ENCODE results near the gene PLXNA4.

PLXNA4 gene

DNA sequence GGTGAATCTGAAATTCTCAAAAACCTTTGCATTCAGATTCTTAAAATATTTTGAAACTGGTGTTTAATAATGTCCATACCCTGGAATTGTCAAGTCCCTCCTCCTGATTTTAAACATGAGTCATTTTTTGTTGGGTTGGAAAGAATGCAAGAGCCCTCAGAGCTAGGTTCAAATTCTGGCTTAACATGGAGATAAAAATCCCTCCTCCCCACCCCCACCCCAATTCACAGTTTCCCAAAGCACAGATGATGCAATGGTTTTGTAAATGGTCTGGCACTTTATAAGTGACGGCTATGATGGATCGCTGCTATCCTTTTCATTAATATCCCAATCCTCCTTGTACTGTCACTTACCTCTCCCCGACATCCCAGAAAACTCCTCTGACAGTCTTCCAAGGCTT is 332.8 kb downstream of the PLXNA4 start:
- CTCF ChIA-PET = interaction anchor here (0.9 to 1.8 kb wide), 3 partner anchors 8 to 337 kb away, joined by 3 to 7 read pairs (median 6); no protein-coding TSS in a partner anchor

DNA sequence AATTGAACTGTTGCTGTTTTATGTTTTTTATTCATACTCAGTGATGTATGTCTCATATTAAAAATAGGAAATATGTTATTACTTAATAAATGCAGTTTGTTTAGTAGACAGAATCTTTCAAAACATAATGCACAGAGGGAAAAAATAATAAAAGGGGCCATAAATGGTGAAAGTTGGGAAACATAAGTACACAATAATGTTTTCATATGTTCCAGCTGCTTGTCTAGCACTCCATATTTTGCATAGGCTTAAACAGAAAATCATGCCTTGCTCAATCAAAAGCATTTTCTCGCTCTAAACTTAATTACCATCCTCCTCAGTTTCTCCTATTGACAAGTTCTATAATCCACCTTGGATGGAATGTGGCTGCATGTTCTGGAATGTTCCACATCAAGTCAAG is 333.2 kb downstream of the PLXNA4 start:
- no peak for DNase-seq (ENCODE audit: extremely low spot score)
- ChIA-PET CTCF (interaction anchor here (1.7 kb wide), 1 partner anchor 8 kb away, joined by 6 read pairs; no protein-coding TSS in a partner anchor), POLR2A (no interaction called here)
- TF ChIP-seq, protein P1, sequence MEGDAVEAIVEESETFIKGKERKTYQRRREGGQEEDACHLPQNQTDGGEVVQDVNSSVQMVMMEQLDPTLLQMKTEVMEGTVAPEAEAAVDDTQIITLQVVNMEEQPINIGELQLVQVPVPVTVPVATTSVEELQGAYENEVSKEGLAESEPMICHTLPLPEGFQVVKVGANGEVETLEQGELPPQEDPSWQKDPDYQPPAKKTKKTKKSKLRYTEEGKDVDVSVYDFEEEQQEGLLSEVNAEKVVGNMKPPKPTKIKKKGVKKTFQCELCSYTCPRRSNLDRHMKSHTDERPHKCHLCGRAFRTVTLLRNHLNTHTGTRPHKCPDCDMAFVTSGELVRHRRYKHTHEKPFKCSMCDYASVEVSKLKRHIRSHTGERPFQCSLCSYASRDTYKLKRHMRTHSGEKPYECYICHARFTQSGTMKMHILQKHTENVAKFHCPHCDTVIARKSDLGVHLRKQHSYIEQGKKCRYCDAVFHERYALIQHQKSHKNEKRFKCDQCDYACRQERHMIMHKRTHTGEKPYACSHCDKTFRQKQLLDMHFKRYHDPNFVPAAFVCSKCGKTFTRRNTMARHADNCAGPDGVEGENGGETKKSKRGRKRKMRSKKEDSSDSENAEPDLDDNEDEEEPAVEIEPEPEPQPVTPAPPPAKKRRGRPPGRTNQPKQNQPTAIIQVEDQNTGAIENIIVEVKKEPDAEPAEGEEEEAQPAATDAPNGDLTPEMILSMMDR (IDR thresholded peaks at IDR 0.05; ENCODE audit: control extremely low read depth, extremely low read depth, low read depth, missing control alignments) = no peak

More for the DNA sequence above, 332.8 kb downstream of the PLXNA4 start:
- POLR2A ChIA-PET = no interaction called here
- TF ChIP-seq, protein P1 (IDR thresholded peaks at IDR 0.05; ENCODE audit: control extremely low read depth, extremely low read depth, low read depth, missing control alignments) = no peak
- no peak for DNase-seq (ENCODE audit: extremely low spot score)

DNA sequence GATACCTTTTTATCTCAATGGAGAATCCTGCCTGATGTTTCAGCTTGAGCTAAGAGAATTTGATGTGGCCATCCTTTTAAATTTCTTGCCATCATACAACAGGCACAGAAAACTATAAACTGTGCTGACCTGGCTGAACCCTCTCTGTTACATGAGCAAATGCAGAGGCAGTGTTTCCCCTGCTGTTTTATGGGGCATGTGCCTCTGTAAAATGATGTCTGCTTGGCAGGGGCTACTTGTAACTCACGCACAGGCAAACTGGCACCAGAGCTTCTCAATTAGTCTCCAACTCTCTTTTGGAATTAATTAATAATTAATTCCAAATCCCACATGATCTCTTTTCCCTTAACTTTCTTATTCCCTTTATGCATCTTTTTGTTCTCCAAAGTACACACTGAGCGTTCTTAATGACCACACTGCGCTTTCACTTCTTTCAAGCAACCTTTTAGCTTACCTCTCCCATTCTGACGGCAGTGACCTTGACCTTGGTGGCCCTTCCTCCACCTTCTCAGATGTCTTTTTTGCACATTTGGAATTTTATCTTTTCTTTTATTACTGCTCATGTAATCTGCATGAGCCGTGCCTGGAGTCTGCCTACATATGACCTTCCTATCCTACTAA is 334.0 kb downstream of the PLXNA4 start:
- POLR2A ChIA-PET = no interaction called here

DNA sequence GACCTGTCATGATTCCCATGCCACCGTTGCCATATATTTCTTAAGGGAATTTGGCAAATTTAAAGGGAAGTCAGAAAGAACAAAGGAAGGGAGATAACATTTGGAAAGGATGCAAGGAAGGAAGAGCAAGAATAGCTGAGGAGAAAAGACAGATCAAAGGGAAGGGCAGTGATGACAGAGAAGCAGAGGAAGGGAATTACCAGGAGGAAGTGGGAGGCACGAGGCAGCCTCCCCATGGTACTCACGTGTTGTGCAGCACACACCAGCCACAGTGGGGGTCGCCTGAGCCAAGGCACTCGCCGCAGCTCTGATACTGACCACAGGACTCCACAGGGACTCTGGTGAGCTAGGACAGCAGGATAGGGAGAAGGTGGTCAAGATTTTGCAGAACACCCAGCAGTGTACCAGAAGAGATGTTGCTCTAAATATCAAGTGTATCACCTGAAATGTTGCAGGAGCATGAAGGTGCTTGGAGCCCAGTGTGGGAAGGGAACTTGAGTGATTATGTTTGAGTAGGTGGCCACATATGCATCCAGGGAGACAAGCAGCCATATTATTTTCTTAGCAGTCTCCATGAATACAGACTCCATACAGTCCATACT is 335.3 kb downstream of the PLXNA4 start:
- TF ChIP-seq, protein P1 (IDR thresholded peaks at IDR 0.05; ENCODE audit: control extremely low read depth, extremely low read depth, low read depth, missing control alignments) = no peak
- no peak for DNase-seq (ENCODE audit: extremely low spot score)
- POLR2A ChIA-PET = no interaction called here
- CTCF ChIA-PET = no interaction called here

More for the DNA sequence above, 334.0 kb downstream of the PLXNA4 start:
- CTCF ChIA-PET = no interaction called here
- TF ChIP-seq, protein P1 (IDR thresholded peaks at IDR 0.05; ENCODE audit: control extremely low read depth, extremely low read depth, low read depth, missing control alignments) = no peak
- DNase-seq (ENCODE audit: extremely low spot score) = no peak

DNA sequence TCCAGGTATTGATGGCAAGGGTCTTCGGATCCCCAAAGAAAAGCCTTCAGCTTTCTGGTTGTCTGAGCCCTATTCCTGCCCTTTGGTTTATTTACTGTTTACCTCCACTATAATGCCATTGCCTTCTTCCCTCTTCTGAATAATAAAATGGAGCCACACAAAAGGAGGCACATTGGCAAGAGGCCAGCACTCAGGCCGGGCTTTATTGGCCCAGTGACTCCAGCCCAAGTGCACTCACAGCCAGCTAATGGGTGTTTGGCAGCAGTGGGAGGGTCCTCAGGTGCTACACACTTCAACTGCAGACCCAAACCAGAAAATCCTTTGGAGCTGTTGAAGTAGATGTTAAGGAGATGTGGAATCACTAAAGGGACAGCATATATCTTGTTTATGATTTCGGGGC is 336.0 kb downstream of the PLXNA4 start:
- POLR2A ChIA-PET = interaction anchor here (0.6 kb wide), 1 partner anchor 473 kb away, joined by 8 read pairs; no protein-coding TSS in a partner anchor
- CTCF ChIA-PET = no interaction called here
- TF ChIP-seq, protein P1 (IDR thresholded peaks at IDR 0.05; ENCODE audit: control extremely low read depth, extremely low read depth, low read depth, missing control alignments) = no peak
- no peak for DNase-seq (ENCODE audit: extremely low spot score)

DNA sequence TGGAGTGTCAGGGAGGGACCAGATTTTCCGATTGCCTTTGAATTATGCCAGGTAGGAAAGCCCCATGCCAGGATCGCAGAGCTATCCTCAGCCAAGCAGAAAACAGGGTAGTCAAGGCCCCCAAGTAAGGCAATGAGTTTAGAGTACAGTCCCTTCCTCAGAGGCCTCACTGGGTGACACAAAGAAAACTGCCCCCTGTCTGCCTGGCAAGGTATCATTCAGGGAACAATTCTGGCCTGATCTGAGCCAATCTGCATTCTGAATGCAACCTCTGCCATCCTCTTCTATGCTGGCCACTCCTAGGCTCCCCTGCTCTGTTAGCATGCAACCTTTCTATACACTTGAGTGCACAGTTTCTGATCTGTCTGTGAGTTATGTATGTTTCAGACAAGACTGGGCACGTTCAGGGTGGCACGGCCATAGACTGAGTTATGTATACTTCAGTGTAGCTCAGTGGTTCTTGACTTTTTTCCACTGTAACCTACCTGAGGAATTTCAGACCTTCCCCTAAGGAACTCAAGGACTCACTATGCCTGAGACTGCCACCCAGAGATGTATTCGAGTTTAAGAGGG is 336.8 kb downstream of the PLXNA4 start:
- POLR2A ChIA-PET = no interaction called here
- DNase-seq (ENCODE audit: extremely low spot score) = no peak
- TF ChIP-seq, protein P1 (IDR thresholded peaks at IDR 0.05; ENCODE audit: control extremely low read depth, extremely low read depth, low read depth, missing control alignments) = no peak
- CTCF ChIA-PET = no interaction called here
